ENCODE measurements around the gene LRMDA.

Gene LRMDA

DNA sequence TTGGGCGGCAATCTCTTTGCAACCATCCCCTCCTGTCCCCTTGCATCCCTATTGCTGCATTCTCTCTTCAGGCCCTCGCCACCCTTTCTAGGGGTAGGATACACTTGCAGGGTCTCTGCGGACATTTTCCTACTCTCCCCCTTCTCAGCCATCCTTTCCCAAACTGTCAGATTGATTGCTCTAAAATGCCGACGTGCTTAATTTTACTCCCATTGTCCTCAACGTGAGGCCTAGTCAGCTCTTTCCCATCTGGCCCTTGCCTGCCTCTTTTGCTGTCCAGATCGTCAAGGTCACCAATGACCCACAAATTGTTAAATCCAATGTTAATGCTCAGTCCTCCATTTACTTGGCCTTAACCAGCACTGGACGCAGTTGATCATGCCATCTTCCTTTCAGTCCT lies 12.7 kb upstream of the LRMDA start:
- in situ Hi-C loops (cut with MboI; ENCODE audit: low sequenced_read_pairs) = no loop called here

- in situ Hi-C loops (cut with MboI; ENCODE audit: low sequenced_read_pairs) = no loop called here
These were observed 8.5 kb upstream of the LRMDA start for GRCh38 chr10:75422913-75423312.

- in situ Hi-C loops (cut with MboI; ENCODE audit: low sequenced_read_pairs) = no loop called here
These were observed 6.9 kb upstream of the LRMDA start for GRCh38 chr10:75424571-75424970.

DNA sequence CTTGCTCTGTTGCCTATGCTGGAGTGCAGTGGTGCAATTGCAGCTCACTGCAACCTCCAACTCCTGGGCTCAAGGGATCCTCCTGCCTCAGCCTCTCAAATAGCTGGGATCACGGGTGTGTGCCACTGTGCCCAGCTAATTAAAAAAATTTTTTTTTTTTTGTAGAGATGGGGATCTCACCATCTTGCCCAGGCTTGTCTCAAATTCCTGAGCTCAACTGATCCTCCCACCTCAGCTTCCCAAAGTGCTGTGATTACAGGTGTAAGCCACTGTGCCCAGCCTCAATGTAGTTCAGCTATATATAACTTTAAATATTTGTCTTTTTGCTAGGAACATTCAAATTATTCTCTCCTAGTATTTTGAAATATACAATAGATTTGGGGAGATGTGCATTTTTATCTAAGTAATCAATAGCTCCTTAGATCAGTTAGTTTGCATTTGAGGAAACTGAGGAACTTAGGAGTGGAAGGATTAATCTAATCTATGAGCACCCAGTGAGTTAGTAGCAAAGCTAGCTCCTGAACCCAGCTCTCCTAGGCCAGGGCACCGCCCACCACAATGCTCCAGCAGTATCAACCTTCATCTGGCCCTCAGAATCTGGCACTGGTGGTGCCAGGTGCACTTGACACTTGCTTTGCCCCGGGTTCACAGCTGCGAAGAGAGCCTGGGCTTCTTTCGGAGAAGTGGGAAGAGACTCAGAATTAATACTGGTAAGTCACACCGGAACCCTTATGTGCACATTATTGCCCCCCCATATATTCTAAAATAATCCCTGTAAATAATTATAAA lies 5.9 kb upstream of the LRMDA start:
- in situ Hi-C loops (cut with MboI; ENCODE audit: low sequenced_read_pairs) = no loop called here

DNA sequence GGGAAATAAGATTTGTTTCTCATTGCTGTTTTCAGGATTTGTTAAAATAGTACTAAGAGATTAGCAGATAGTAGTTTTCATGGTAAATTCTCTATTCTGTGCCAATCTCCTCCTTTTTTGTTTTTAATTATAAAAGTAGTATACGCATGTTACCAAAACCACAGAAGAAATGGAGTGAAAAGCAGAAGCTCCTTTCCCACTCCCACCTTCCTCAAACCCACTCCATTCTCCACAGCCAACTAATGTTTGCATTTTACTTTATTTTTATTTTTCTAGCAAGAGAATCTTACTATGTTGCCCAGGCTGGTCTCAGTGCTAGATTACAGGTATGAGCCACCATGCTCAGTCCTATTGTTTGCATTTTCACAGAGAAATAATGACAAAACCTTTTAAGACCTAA lies 4.5 kb upstream of the LRMDA start:
- in situ Hi-C loops (cut with MboI; ENCODE audit: low sequenced_read_pairs) = no loop called here

GRCh38 chr10:75427951-75428350 lies 3.5 kb upstream of the LRMDA start:
- in situ Hi-C loops (cut with MboI; ENCODE audit: low sequenced_read_pairs) = no loop called here

DNA sequence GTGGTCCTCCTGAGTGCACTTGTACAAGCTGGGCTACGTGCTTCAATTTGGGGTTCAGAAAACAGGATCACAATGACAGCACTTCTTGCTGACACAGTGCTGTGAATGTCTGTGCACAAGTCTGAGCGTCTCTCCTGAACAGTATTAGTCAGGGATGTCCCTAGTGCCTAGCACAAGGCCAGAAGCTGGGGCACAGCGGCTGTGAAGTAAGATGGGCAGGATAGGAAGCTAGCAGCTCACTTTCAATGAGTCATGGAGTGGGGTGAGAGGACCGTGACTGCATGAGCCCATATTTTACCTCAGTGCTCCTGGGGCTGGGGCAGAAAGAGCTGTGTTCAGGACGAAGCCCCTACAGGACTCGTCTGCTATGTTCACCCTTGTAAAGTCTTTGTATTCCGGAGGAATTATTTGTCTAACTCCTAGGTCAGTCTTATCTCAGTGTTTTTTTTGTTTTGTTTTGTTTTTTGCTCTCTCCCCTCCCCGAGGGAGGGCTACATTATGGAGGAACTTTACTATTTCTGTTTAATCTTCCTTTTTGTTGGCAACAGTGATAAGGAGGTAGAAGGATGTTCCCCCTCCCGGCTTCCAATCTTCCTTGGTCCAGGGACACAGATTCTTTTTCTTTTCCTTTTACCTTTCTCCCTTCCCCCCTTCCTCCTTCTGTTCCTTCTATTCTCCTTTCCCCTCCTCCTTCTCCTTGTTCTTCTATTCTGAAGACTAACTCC lies 2.8 kb upstream of the LRMDA start:
- in situ Hi-C loops (cut with MboI; ENCODE audit: low sequenced_read_pairs) = no loop called here

DNA sequence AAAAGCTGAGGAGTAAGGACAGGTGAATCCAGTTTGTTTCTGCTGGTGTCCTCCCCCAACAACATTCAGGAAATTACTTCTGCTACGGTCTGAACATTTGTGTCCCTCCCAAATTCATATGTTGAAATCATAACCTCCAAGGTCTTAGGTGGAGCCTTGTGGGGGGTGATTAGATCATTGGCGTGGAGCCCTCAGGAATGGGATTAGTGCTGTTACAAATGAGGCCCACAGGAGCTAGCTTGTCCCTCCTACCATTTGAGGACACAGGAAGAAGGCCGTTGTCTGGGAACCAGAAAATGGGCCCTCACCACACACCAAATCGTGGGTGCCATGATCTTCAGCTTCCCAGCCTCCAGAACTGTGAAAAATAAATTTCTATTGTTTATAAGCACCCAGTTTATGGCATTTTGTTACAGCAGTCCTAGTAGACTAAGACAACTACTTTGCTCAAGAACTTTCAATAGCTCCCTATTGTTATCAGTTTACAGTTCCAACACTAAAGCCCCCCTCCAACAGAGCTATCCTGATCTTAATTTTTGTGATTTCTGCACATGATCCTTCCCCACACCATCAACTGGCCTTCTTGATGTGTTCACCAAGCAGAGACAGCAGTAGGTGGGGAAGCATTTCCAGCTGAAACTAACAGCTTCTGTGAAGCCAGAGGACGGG lies 2.1 kb upstream of the LRMDA start:
- in situ Hi-C loops (cut with MboI; ENCODE audit: low sequenced_read_pairs) = no loop called here

DNA sequence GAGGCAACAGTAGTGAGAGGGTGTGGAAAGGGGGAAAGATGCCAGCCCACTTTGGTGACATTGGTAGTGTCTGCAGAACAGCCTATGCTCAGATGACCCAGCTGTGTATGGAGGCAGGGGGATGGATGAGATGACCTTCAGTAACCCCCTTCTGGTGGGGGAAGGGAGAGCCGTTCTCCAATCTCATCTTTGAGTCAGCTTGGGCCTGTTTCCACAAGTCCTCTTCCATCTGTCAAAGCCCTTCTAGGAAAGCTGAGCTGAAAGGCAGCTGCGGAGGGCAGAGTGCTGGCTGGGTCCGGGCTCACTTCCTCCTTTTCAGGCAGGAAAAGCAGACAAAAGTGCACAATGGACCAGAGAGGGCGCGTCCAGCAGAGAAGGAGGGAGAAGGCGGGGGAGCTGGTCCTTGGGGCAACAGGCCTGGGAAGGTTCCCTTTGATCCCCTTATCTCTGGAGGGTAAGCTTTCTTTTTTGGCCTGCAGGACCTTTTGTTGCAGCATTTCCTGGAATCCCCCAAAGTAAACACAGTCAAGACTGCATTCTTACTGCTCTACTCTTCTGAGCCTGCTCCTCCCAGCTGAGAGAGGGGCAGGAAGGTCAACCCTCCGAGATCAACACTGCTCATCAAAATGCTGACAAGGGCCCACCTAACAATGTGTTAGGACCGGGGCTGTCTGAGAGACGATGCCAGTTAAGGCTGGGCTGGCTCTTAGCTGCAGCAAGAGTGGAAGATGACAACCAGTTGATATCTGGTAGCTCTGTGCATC lies 1.2 kb upstream of the LRMDA start:
- in situ Hi-C loops (cut with MboI; ENCODE audit: low sequenced_read_pairs) = no loop called here

DNA sequence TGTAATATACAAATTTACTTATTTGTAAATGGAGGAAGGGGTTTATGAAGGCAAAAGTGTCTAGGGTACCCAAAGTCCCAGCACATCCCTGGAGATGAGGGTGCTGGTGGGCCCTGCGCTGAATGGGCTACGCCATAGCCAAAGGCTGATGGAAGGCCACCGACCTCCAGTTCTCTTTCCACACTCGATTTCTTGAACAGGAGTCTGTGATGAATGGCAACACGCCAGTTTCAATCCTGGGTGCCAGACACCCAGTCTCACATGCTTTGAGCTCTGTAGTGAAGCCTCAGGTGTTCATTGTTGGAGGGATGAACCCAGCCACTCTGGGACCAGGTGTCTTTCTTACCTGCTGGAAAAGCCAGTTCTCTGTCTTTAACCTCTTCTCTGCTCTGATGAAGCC lies 752 bp downstream of the LRMDA start:
- in situ Hi-C loops (cut with MboI; ENCODE audit: low sequenced_read_pairs) = no loop called here

- in situ Hi-C loops (cut with MboI; ENCODE audit: low sequenced_read_pairs) = no loop called here
These were observed 1.3 kb downstream of the LRMDA start for GRCh38 chr10:75432763-75433162.

DNA sequence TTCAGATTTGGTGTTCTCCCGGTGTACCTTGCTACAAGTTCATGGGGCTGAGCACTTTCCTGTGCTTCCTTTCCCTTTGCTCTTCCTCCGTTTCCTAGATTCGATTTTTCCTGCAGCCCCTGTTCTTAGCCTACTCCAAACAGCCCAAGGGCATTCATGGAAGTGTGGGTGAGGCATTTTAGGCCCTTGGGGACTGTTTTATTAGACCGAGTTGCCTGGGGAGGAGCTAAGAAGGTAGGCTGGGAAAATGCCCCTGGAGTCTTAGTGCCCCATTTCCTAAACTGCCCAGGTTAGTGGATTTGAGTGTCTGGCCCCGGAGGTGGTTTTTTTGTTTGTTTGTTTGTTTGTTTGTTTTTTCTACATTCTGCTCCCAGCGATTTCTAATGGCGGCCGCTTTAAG lies 1.8 kb downstream of the LRMDA start:
- in situ Hi-C loops (cut with MboI; ENCODE audit: low sequenced_read_pairs) = no loop called here

DNA sequence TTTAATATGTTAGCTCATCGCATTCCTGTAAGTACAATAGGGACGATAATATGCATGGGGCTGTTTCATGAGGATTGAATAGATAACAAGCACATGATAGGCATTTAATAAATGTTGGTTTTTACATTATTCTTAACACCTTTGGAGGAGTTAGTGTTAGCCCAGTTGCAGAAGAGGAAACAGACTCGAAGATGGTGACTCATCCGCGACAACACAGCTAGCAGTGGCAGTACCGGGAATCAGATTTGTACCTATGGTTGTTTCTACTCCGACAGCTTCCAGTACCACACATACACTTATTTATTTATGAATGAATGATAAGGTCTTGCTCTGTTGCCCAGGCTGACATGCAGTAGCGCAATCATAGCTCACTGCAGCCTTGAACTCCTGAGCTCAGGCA lies 2.9 kb downstream of the LRMDA start:
- in situ Hi-C loops (cut with MboI; ENCODE audit: low sequenced_read_pairs) = no loop called here

DNA sequence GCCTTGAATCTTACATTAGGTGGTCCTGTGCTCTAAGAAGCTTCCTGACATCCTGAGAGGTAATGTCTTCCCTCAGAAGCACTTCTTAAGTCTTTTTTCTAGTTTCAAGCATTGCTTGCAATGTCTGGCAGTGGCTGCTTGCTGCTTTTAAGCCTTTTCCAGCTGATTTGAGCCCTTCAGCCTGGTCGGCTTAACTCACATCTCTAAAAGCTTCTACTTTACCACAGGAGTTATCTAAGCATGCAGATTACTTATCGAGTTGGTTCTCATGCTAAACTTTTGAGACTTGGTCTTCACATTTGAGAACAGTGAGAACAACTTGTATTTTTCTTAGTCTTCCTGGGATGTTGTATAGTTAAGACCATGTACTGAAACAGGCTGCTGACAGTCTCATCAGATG lies 3.9 kb downstream of the LRMDA start:
- in situ Hi-C loops (cut with MboI; ENCODE audit: low sequenced_read_pairs) = no loop called here

DNA sequence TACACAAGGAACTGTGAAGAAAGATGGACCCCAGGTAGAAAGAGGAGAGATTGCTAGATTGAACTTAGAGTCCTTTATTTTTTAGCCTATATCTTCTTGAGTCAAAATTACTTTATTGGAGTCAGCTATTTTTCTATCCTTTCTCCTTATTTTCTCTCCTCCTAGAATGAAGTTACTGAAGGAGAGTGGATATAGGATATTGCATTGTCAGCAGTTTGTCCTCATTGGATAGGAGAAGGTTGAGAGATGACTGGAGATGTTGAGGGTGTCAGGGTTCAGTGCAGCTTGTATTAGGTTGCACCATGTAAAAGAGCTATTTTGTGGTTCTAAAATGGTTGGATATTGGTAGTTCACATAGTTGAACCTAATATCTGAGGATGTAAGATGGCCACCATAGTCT lies 5.5 kb downstream of the LRMDA start:
- in situ Hi-C loops (cut with MboI; ENCODE audit: low sequenced_read_pairs) = no loop called here

DNA sequence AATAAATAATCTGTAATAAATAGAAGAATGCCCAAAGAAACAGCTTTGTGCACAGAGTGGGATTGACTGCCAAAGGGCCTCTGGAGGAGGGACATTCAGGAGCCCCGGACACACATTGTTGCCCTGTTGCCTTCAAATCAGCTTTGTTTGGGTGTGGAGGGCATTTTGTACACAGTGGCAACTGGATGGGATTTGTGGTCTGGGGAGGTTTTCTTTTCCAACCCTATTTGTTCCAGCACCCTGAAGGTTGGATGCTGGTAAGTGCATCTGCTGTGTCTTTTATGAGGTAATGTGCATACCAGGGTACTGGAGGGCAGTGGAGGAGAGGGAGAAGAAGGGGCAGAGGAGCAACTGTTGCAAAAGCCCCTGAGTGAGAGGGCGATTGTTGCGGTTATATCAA lies 6.3 kb downstream of the LRMDA start:
- in situ Hi-C loops (cut with MboI; ENCODE audit: low sequenced_read_pairs) = no loop called here

DNA sequence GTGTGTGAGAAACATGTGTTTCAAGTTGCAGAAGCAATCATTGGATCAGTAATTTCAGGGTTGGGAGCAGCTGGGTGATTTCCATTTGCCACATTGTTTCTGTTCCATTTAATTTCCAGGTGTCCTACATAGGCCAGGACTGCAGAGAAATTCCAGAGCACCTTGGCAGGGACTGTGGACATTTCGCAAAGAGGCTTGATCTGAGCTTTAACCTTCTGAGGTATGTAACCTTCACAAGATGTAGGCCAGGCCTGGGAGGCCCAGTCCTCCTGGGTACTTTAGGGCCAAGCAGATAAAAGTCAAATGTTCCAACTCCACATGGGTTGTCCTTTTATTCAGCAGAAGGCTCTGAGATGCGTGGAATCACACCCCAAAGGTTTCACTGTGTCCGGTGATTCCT lies 6.9 kb downstream of the LRMDA start:
- in situ Hi-C loops (cut with MboI; ENCODE audit: low sequenced_read_pairs) = no loop called here

- in situ Hi-C loops (cut with MboI; ENCODE audit: low sequenced_read_pairs) = no loop called here
These were observed 8.4 kb downstream of the LRMDA start for GRCh38 chr10:75439811-75440210.

DNA sequence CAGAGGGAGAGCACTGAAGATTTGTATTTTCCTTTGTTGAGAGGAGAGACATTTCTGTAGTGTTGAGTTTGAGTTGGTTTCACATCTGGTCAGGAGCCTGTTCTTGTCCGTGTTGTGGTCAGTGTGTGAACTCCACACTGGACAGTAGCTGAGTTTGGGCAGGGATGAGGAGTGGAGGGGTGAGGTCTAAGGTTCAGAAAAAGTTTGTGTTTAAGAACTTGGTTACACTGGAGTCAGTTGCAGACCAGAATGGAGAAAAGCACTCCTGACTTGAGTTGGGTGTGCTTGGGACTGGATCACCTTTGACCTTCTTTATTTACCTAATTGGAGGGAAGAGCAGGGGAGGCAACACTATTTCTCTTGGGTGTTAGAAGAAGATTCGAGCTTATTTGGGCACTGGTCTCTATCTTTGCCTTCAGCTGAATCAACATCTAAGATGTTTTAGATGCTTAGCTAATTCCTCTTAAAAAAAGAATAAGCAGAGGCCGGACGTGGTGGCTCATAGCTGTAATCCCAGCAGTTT lies 8.9 kb downstream of the LRMDA start:
- in situ Hi-C loops (cut with MboI; ENCODE audit: low sequenced_read_pairs) = no loop called here

DNA sequence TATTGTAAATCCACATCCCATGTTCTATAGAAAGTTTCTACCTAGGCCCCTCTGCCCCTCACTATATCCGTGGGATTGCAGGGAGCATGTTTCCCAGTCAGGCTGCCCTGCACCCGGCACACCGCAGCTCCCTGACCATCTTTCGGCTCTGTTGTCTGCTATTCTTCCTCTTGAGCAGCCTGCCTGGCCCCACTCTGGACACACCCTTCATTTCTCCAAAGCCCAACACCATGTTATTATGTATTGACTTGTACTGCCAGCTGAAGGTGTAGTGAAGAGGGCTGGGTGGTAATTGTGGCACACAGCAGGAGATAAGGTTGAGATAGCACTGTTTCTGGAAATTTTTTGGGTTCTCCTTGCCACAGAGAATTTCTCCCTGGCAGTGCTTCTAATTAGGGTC lies 9.8 kb downstream of the LRMDA start:
- in situ Hi-C loops (cut with MboI; ENCODE audit: low sequenced_read_pairs) = no loop called here

- in situ Hi-C loops (cut with MboI; ENCODE audit: low sequenced_read_pairs) = no loop called here
These were observed 10.3 kb downstream of the LRMDA start for GRCh38 chr10:75441682-75442081.

Measured in hTERT RPE-1 (cell line).